DMS114 treated with DMSO at 0.1 percent for 48 hours (cell line): Measurements from ENCODE around the gene RIBC1.
"Not testable (repeated sequence)": the region's sequence is repeated elsewhere in the genome, so short reads cannot be mapped to it uniquely, and the experiment has no call there.

ENCODE experiments used
- DNase-seq: peaks from one replicate; lab custom pipeline; 2025; ENCODE audit not compliant: unreplicated experiment; lab: John Stamatoyannopoulos, UW

The RIBC1 gene

GRCh38 chrX:53422861-53423306, at the start of gene RIBC1:
Gene RIBC1 (plus strand): TSS chrX:53422873. CDS start chrX:53426277, 3,404 bp downstream.
- DNase-seq: peak; percentile 31

DNA sequence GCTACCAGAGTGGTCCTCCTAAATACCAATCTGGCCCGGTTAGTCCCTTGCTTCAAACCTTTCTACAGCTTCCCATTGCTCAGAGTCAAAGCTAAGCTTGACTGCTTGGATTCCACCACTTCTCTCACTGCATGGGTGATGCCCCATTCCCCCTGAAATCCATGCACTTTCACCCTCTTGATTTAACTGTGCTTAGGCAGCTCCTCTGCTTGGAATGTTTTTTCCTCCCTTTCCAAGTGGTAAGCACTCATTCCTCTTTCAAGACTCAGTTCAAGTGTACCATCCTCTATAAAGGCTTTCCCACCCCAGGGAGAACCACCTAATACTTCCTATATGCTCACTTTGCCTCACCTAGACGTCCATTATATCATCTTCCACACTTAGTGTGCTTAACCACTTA, 49.4 kb upstream of the RIBC1 start:
- DNase-seq: no peak

DNA sequence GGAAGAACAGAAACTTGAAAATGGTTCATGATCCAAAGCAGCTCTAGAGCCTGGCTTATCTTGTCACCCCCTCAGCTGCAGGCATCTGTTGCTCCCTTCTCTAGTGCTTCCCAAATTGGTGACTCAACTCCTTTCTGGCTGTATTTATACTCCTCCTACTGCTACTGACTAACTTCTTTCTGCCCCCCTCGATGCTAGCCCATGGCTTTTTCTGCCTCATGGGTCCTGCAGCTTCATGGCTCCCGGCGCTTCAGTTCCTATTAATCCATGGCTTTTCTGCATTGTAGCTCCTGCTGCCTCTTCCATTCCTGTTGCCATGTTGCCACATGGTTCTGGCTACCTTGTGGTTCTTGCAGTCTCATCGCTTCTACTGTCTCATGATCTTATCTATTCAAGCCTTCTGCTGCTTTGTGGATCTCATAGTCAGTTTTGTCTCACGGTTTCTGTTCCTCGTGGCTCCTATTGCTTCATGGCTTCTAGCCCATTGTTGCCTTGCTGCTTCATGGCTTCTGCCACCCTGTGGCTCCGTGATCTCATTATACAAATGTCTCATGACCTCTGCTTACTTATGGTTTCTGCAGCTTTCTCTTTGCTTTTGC, 48.4 kb upstream of the RIBC1 start:
- no peak for DNase-seq

GRCh38 chrX:53374923-53375322, 47.8 kb upstream of the RIBC1 start:
- DNase-seq: no peak

GRCh38 chrX:53376888-53377287, 45.8 kb upstream of the RIBC1 start:
- no peak for DNase-seq

DNA sequence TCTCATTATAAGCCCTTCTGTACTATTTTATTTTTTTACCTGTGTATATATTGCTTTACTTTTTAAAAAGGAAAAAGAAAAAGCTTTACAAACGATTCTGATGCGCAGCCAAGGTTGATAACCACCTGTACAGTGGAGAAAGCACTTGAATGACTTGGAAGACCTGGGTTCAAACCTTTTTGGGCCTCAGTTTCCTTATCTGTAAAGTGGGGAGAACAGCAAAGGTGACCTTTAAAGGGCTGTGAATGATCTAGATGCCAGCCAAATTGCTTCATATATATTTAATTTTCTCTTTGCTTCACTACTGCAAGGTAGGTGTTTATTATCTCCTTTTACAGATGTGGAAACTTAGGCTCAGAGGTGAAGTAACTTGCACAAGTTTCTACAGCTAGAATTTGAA, 45.2 kb upstream of the RIBC1 start:
- no peak for DNase-seq

GRCh38 chrX:53379008-53379710, 43.5 kb upstream of the RIBC1 start:
- no peak for DNase-seq

DNA sequence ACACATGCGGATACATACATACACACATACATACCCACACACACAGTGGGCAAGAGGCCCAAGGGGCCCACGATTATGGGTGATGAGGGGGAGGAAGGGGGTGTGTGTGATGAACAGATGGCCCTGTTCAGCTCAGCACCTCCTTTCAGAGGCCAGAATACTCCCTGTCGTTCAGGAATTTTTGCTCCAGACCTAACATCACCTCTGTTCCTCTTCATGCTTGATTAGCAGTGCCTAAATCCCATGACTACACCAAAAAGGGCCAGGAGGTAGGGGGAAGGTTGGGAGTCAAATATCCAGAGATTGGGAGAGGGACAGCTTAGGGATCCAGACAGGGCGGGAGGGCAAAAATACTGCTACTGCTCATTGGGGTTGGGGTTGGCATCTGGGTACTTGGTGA, 42.9 kb upstream of the RIBC1 start:
- DNase-seq: no peak

- no peak for DNase-seq
Measured at GRCh38 chrX:53383376-53384076, 39.1 kb upstream of the RIBC1 start.

DNA sequence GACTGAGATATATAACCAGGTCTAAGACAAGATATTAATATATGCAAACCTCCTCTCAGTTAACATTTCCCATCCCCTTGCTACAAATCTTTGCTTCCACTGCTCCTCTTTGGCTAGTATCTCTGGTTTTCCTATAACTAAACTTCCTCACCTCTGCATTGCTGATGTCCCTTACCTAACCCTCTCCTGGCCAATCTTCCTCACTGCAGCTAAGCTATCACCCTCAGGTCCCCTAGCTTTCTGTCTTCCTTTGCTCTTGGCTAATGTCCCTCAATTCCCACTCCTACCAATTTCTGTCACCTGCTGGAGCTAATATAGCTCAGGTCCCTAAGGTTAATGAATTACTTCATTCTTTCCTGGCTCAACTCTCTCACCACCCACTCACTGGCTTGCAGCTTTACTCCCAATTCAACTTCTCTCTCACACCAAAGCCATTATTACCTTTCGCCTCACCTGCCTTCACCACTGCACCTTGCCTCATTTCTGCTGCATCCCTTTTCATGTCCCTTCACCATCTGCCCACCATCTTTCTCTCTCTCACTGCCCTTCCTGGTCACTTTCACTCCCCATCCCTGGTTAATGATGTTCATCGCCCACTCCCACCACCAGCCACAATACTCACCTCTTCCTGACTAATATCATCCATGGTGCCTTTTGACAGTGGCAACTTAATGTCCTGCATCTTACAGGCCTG, 26.9 kb upstream of the RIBC1 start:
- DNase-seq: no peak

DNA sequence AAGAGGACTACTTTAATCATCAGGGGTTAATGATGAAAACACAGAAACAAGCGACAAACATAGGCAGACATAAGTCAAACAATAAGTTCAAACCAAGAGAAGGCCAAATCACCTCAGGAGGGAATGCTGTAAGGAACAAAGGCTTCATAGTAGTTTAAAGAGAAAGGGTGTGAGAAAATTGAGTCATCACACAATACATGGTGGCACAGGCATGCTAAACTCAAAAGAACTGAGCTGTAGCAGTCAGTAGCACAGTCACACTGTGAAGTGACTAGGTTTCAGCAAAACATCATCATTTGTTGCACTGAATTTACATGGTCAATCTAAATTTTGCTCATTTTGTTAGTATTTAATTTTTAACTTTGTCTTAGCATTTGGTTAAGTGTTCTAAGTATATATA, 24.5 kb upstream of the RIBC1 start:
- DNase-seq: no peak

GRCh38 chrX:53403535-53403934, 19.1 kb upstream of the RIBC1 start:
- no peak for DNase-seq

GRCh38 chrX:53412446-53412845, 10.2 kb upstream of the RIBC1 start:
- DNase-seq: no peak

GRCh38 chrX:53420351-53420750, 2.3 kb upstream of the RIBC1 start:
- DNase-seq: not testable (repeated sequence)

- DNase-seq: no peak
Measured at GRCh38 chrX:53421125-53421524, 1.5 kb upstream of the RIBC1 start.

DNA sequence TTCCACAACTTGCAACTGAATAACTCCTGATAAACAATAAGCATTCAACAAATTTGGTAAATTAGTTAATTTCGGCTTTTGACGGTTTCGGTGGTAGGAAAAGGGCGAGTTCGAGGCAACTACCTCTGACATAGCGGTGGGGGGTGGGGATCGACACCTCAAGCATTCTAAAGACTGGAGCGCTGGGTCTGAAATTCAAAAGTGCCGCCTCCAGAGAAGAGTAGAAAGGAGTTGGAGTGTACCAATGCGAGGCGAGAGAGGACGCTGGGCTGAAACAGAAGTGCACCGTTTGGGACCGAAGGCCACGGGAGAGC, 944 bp upstream of the RIBC1 start:
- no peak for DNase-seq

- DNase-seq: peak; percentile 89
Measured at GRCh38 chrX:53422086-53422860, 400 bp upstream of the RIBC1 start, which contains the start of gene SMC1A. Gene SMC1A (minus strand): TSS chrX:53422654. CDS start chrX:53422600, 54 bp downstream.

DNA sequence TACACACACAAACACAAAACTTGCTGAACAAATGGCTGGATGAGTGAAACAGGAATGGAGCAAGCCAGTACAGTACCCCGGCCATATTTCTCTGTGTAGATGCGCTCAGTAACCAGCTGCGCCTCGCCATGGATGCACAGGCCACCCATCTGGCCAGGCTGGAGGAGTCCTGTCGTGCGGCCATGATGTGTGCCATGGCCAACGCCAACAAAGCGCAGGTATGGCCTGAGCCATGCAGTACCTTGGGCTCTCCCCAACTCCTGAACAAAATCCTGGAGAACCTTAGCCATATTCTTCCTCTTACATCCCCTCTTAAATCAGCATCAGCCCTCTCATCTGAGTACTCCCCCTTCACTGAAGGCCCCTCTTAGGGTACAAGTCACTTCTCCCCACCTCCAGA, 7.1 kb downstream of the RIBC1 start:
- DNase-seq: no peak

DNA sequence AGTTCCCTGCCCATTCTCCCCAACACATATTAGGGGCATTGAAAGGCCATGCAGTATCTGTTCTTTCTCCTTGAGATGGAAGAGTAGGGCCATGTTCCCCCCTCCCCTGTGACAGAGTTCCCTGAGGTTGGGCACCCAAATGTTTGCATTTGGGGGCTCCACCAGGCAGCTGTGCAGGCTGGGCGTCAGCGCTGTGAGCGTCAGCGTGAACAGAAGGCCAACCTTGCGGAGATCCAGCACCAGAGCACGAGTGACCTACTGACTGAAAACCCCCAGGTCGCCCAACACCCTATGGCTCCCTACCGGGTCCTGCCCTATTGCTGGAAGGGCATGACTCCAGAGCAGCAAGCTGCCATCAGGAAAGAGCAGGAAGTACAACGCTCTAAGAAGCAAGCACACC, 7.6 kb downstream of the RIBC1 start:
- no peak for DNase-seq

DNA sequence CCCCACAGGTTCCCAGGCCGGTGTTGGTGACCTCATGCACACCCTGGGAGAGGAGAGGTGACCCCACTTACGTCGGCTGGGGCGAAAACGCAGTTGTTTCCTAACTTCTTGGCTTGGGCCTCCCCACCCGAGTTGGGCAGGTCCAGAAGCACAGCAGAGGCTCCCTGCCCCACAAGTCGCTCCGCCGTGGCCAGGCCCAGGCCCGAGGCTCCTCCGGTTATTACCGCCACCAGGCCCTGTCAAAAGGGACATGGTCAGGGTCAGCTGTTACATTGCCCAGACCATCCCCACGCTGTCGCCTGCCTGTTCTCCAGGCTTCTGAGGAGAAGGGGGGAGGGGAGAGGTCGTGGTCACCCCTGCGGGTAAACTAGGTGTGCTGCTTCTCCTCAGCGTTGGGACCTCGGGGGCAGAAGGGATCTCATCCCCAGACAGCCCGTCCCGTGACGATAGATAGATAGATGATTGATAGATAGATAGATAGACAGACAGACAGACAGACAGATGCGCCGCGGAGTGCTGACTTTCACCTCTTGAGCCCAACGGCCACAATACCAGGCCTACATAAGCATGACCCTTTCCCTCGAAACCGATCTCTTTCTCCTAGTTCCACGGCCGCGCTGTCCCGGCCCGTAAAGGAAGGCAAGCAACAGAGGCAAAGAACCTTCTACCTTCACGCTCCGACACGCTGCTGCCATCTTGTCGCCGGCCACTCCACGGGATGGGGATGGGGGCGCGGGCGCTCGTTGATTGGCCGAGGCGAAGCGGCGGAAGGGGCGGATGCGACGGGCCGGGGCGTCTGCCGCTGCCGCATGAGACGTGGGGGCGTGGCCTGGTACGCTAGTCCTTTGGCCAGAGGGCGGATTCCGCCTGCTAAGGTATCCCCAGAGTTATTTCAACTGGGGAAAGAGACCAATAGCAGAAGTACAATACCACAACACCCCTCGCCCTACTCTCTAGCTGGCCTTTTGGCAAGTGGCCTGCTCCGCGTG, 11.3 kb downstream of the RIBC1 start, which contains the start of gene HSD17B10:
HSD17B10 (minus strand) TSS at position 720 of the 989 bp plus-strand sequence; CDS start at position 695, 25 bp downstream.
- peak; percentile 72 for DNase-seq
